K562 (cell line): ENCODE measurements around the gene GANAB. TPM values are rescaled to one million over a fixed set of nuclear protein-coding genes. Genes with fewer than 3 reads are reported as not detected.
A peak's percentile ranks its signal among the peaks of the same experiment; 100 is the strongest.

Experiments used
- ATF1 ChIP-seq, 2 experiments: fragments of 450-650 bp in 1 of 2; IDR thresholded peaks; 2 replicates each; pipeline ENCODE4 v1.6.1; 2016; ENCODE audit warnings: missing compliant biosample characterization in 1 of 2, missing genetic modification characterization in 1 of 2
- CBFB ChIP-seq: sonication (generic); formaldehyde crosslinking; IDR thresholded peaks from 2 replicates; pipeline ENCODE4 v1.4.0; 2020; ENCODE audit warnings: mild to moderate bottlenecking, missing genetic modification reagents
- CREM ChIP-seq: IDR thresholded peaks from 2 replicates; pipeline ENCODE4 v1.6.1; 2014; ENCODE audit warnings: antibody characterized with exemption, low read depth
- CTCF ChIP-seq, 3 experiments: IDR thresholded peaks in 2 of 3; conservative IDR thresholded peaks in 1 of 3; 2 replicates each; pipeline ENCODE4 v1.5.1; 2011 to 2012; ENCODE audit warnings: low read length in 3 of 3, mild to moderate bottlenecking in 3 of 3, control low read depth in 2 of 3, improper control_type of control experiment in 1 of 3, inconsistent platforms in 1 of 3, low read depth in 1 of 3, mixed read lengths in 1 of 3, moderate library complexity in 1 of 3; ENCODE audit not compliant: insufficient read depth in 2 of 3
- ETV1 ChIP-seq: fragments of 450-650 bp; conservative IDR thresholded peaks from 2 replicates; pipeline ENCODE4 v1.6.1; 2016; ENCODE audit warnings: missing genetic modification characterization, control low read depth, low read depth, missing compliant biosample characterization
- EWSR1 ChIP-seq: fragments of 450-650 bp; IDR thresholded peaks from 2 replicates; pipeline ENCODE4 v1.6.1; 2018; ENCODE audit warnings: borderline replicate concordance, mild to moderate bottlenecking, low read depth, moderate library complexity; ENCODE audit not compliant: partially characterized antibody
- GATA2 ChIP-seq: sonication (generic); formaldehyde crosslinking; IDR thresholded peaks from 2 replicates; pipeline ENCODE4 v1.4.0; 2020; ENCODE audit warnings: mild to moderate bottlenecking, missing genetic modification reagents
- HDAC6 ChIP-seq: IDR thresholded peaks from 2 replicates; pipeline ENCODE4 v1.6.1; 2012; ENCODE audit warnings: low read depth, mild to moderate bottlenecking, control low read depth, inconsistent platforms, low read length, moderate library complexity
- HDAC8 ChIP-seq: fragments of 450-650 bp; IDR thresholded peaks from 2 replicates; pipeline ENCODE4 v1.6.1; 2016; ENCODE audit warnings: mild to moderate bottlenecking, missing genetic modification characterization, moderate library complexity, missing compliant biosample characterization
- MEIS2 ChIP-seq: fragments of 450-650 bp; IDR thresholded peaks from 2 replicates; pipeline ENCODE4 v1.6.1; 2014; ENCODE audit warnings: mild to moderate bottlenecking; ENCODE audit not compliant: partially characterized antibody
- NR3C1 ChIP-seq: sonication (generic); formaldehyde crosslinking; IDR thresholded peaks from 2 replicates; pipeline ENCODE4 v1.8.1; 2022; ENCODE audit warnings: missing genetic modification reagents
- OTX1 ChIP-seq: fragments of 450-650 bp; formaldehyde crosslinking; IDR thresholded peaks from 2 replicates; pipeline ENCODE4 v1.4.0; 2022; ENCODE audit warnings: mild to moderate bottlenecking
- PHF20 ChIP-seq: fragments of 450-650 bp; IDR thresholded peaks from 2 replicates; pipeline ENCODE4 v1.6.1; 2018; ENCODE audit not compliant: partially characterized antibody
- POLR3G ChIP-seq: IDR thresholded peaks from 2 replicates; pipeline ENCODE4 v1.6.1; 2011; ENCODE audit not compliant: insufficient read length, insufficient replicate concordance; ENCODE audit errors: extremely low read depth
- SP2 ChIP-seq: IDR thresholded peaks from 2 replicates; pipeline ENCODE4 v1.6.1; 2011; ENCODE audit warnings: mild to moderate bottlenecking, low read depth, low read length, moderate library complexity; ENCODE audit not compliant: poor library complexity, severe bottlenecking; ENCODE audit errors: extremely low read depth
- TAF9B ChIP-seq: fragments of 450-650 bp; IDR thresholded peaks from 2 replicates; pipeline ENCODE4 v1.6.1; 2018; ENCODE audit warnings: mild to moderate bottlenecking; ENCODE audit not compliant: partially characterized antibody
- TRIM24 ChIP-seq, 2 experiments: fragments of 450-650 bp; IDR thresholded peaks; 2 replicates each; pipeline ENCODE4 v1.6.1; 2016
- ZC3H4 ChIP-seq: sonication (generic); formaldehyde crosslinking; IDR thresholded peaks from 2 replicates; pipeline ENCODE4 v1.9.0; 2021; ENCODE audit warnings: missing genetic modification reagents, borderline replicate concordance
- ZNF75A ChIP-seq: fragments of 450-650 bp; formaldehyde crosslinking; IDR thresholded peaks from 2 replicates; pipeline ENCODE4 v1.4.0; 2020; ENCODE audit warnings: mild to moderate bottlenecking
- polyA plus RNA-seq, 8 experiments: library from polyadenylated mRNA; depleted of rRNA in 4 of 8; stranded (reverse) in 5 of 8; unstranded in 3 of 8; fragments of >200 nt; fragmentation: Nextera tagmentation in 2 of 8; fragmentation: Illumina TruSeq in 1 of 8; extraction: Ambion mirVana in 2 of 8; extraction: Trizol in 1 of 8; gene quantifications; 2 replicates each; pipeline versions ENCODE4 v1.2.1 to v1.2.3, GENCODE V29; 2011 to 2014; ENCODE audit warnings: inconsistent platforms in 1 of 8, missing spikeins in 1 of 8
- total RNA-seq, 7 experiments: library from RNA; depleted of rRNA in 6 of 7; stranded (reverse); fragments of >200 nt in 6 of 7; fragmentation: Illumina TruSeq in 2 of 7; extraction: Trizol in 2 of 7; gene quantifications; 2 replicates each; pipeline versions ENCODE4 v1.2.1 to v1.2.3, GENCODE V29; 2011 to 2021; ENCODE audit warnings: low replicate concordance in 1 of 7
- TF ChIP-seq, protein P1 (sequence below): fragments of 200-800 bp; sonication (Bioruptor generic); IDR thresholded peaks from 2 replicates; pipeline ENCODE4 v1.6.1; 2017; ENCODE audit warnings: missing genetic modification characterization, missing compliant biosample characterization
- TF ChIP-seq, protein P2 (sequence below): fragments of 450-650 bp; formaldehyde crosslinking; IDR thresholded peaks from 2 replicates; pipeline ENCODE4 v1.4.0; 2020; ENCODE audit warnings: mild to moderate bottlenecking
- TF ChIP-seq, protein P3 (sequence below): IDR thresholded peaks from 2 replicates; pipeline ENCODE4 v1.6.1; 2012; ENCODE audit warnings: low read depth, low read length, improper control_type of control experiment, borderline replicate concordance

GANAB gene
- total and polyA plus RNA-seq, 9 of the 15 experiments (the other 6 are each of a cell fraction or from before 2014, with no cell fraction given): 6.5 to 284 (median 161) TPM

- TF ChIP-seq NR3C1 (CRISPR knock-in tag): no peak
- no peak for TF ChIP-seq POLR3G
- peak; percentile 85 for TF ChIP-seq TAF9B
- TF ChIP-seq SP2: no peak
- peak; percentile 86 for TF ChIP-seq PHF20
- no peak for TF ChIP-seq HDAC6
- TF ChIP-seq ATF1 (CRISPR knock-in tag; IDR thresholded peaks at IDR 0.05): peak; percentile 67
- TF ChIP-seq ATF1 (tag; IDR thresholded peaks at IDR 0.05): peak; percentile 99
- TF ChIP-seq, protein P1, sequence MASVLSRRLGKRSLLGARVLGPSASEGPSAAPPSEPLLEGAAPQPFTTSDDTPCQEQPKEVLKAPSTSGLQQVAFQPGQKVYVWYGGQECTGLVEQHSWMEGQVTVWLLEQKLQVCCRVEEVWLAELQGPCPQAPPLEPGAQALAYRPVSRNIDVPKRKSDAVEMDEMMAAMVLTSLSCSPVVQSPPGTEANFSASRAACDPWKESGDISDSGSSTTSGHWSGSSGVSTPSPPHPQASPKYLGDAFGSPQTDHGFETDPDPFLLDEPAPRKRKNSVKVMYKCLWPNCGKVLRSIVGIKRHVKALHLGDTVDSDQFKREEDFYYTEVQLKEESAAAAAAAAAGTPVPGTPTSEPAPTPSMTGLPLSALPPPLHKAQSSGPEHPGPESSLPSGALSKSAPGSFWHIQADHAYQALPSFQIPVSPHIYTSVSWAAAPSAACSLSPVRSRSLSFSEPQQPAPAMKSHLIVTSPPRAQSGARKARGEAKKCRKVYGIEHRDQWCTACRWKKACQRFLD (CRISPR knock-in tag): peak; percentile 84
- peak in 2 of 3 experiments; percentile 8 to 28; a peak in 1 of 6 replicates for TF ChIP-seq CTCF (IDR thresholded peaks at IDR 0.05 in 2 of 3, conservative IDR thresholded peaks at IDR 0.05 in 1 of 3; ENCODE audit: insufficient read depth in 2 of 3, low read depth in 1 of 3, low read length in 3 of 3)
- TF ChIP-seq TRIM24 (IDR thresholded peaks at IDR 0.05): peak in 1 of 2 experiments; percentile 75; a peak in 2 of 4 replicates
- TF ChIP-seq, protein P2, sequence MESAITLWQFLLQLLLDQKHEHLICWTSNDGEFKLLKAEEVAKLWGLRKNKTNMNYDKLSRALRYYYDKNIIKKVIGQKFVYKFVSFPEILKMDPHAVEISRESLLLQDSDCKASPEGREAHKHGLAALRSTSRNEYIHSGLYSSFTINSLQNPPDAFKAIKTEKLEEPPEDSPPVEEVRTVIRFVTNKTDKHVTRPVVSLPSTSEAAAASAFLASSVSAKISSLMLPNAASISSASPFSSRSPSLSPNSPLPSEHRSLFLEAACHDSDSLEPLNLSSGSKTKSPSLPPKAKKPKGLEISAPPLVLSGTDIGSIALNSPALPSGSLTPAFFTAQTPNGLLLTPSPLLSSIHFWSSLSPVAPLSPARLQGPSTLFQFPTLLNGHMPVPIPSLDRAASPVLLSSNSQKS (CRISPR knock-in tag): no peak
- peak; percentile 98 for TF ChIP-seq CREM
- no peak for TF ChIP-seq ZNF75A
- TF ChIP-seq GATA2 (CRISPR knock-in tag): no peak
- 0 out of 2 replicates have a peak, but pooled peaks have one; percentile 40 for TF ChIP-seq OTX1 (CRISPR knock-in tag)
- no peak for TF ChIP-seq EWSR1
- TF ChIP-seq, protein P3, sequence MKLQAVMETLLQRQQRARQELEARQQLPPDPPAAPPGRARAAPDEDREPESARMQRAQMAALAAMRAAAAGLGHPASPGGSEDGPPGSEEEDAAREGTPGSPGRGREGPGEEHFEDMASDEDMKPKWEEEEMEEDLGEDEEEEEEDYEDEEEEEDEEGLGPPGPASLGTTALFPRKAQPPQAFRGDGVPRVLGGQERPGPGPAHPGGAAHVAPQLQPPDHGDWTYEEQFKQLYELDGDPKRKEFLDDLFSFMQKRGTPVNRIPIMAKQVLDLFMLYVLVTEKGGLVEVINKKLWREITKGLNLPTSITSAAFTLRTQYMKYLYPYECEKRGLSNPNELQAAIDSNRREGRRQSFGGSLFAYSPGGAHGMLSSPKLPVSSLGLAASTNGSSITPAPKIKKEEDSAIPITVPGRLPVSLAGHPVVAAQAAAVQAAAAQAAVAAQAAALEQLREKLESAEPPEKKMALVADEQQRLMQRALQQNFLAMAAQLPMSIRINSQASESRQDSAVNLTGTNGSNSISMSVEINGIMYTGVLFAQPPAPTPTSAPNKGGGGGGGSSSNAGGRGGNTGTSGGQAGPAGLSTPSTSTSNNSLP: 0 out of 2 replicates have a peak, but pooled peaks have one; percentile 21
- no peak for TF ChIP-seq MEIS2
- TF ChIP-seq HDAC8 (tag): no peak
- no peak for TF ChIP-seq CBFB (CRISPR knock-in tag)
- peak; percentile 99 for TF ChIP-seq ETV1
- no peak for TF ChIP-seq ZC3H4 (CRISPR knock-in tag)
These were observed 24.6 kb downstream of the GANAB start, which contains the start of gene B3GAT3 (continued) for GRCh38 chr11:62621567-62622470.
